WERI-Rb-1 (cell line): ENCODE measurements around the gene NOX4.

Experiments used
- DNase-seq: peaks from one replicate; pipeline ENCODE4 v3.0.0-alpha.2; 2020
- H3K27ac ChIP-seq: fragments of 250-450 bp; sonication (Bioruptor Pico); 2 replicates; pipeline ENCODE4 v1.5.1; 2020; ENCODE audit warnings: mild to moderate bottlenecking, moderate library complexity
- H3K27me3 ChIP-seq: fragments of 250-450 bp; sonication (Bioruptor Pico); 2 replicates; pipeline ENCODE4 v1.5.1; 2021; ENCODE audit warnings: mild to moderate bottlenecking, low read depth, moderate library complexity; ENCODE audit not compliant: insufficient read depth, severe bottlenecking
- H3K36me3 ChIP-seq: fragments of 250-450 bp; sonication (Bioruptor Pico); 2 replicates; pipeline ENCODE4 v1.5.1; 2020; ENCODE audit warnings: mild to moderate bottlenecking, moderate library complexity
- H3K4me3 ChIP-seq: 2 replicates; pipeline ENCODE4 v1.5.1; 2011; ENCODE audit warnings: low read depth, mild to moderate bottlenecking, control low read depth, low read length
- H3K9me3 ChIP-seq: fragments of 250-450 bp; sonication (Bioruptor Pico); 2 replicates; pipeline ENCODE4 v1.5.1; 2021; ENCODE audit warnings: mild to moderate bottlenecking, moderate library complexity; ENCODE audit not compliant: severe bottlenecking
- TF ChIP-seq, protein P1 (sequence below): IDR thresholded peaks from 2 replicates; pipeline ENCODE4 v1.5.1; 2011; ENCODE audit warnings: low read depth, mild to moderate bottlenecking, control low read depth, inconsistent platforms, low read length

NOX4 gene

GRCh38 chr11:89490981-89491690 is at the start of gene NOX4:
NOX4 (minus strand) TSS chr11:89491375; CDS start chr11:89491246, 129 bp downstream.
- DNase-seq, result no peak
- no peaks in the 10 kb centered on the region for H3K9me3 ChIP-seq
- no peaks in the 10 kb centered on the region for H3K27me3 ChIP-seq
- TF ChIP-seq, protein P1, sequence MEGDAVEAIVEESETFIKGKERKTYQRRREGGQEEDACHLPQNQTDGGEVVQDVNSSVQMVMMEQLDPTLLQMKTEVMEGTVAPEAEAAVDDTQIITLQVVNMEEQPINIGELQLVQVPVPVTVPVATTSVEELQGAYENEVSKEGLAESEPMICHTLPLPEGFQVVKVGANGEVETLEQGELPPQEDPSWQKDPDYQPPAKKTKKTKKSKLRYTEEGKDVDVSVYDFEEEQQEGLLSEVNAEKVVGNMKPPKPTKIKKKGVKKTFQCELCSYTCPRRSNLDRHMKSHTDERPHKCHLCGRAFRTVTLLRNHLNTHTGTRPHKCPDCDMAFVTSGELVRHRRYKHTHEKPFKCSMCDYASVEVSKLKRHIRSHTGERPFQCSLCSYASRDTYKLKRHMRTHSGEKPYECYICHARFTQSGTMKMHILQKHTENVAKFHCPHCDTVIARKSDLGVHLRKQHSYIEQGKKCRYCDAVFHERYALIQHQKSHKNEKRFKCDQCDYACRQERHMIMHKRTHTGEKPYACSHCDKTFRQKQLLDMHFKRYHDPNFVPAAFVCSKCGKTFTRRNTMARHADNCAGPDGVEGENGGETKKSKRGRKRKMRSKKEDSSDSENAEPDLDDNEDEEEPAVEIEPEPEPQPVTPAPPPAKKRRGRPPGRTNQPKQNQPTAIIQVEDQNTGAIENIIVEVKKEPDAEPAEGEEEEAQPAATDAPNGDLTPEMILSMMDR, result no peak
- H3K36me3 ChIP-seq, result no peaks in the 10 kb centered on the region
- H3K27ac ChIP-seq, result no peak within 1 kb of the TSS
- H3K4me3 ChIP-seq, result no peak within 1 kb of the TSS

- TF ChIP-seq, protein P1, result no peak
- no peaks in the 10 kb centered on the region for H3K27me3 ChIP-seq
- no peak for DNase-seq
- H3K4me3 ChIP-seq, result no peak overlapping the region
- H3K27ac ChIP-seq, result no peak overlapping the region
- no peaks in the 10 kb centered on the region for H3K9me3 ChIP-seq
- H3K36me3 ChIP-seq, result no peaks in the 10 kb centered on the region
Observed at GRCh38 chr11:89540826-89541225, 49.7 kb upstream of the NOX4 start.

GRCh38 chr11:89537936-89538335 is 46.8 kb upstream of the NOX4 start:
- no peak overlapping the region for H3K4me3 ChIP-seq
- DNase-seq, result no peak
- H3K27me3 ChIP-seq, result no peaks in the 10 kb centered on the region
- TF ChIP-seq, protein P1, result no peak
- H3K36me3 ChIP-seq, result no peaks in the 10 kb centered on the region
- no peaks in the 10 kb centered on the region for H3K9me3 ChIP-seq
- no peak overlapping the region for H3K27ac ChIP-seq

GRCh38 chr11:89536926-89537325 is 45.8 kb upstream of the NOX4 start:
- no peaks in the 10 kb centered on the region for H3K36me3 ChIP-seq
- no peak overlapping the region for H3K27ac ChIP-seq
- no peaks in the 10 kb centered on the region for H3K9me3 ChIP-seq
- no peak overlapping the region for H3K4me3 ChIP-seq
- no peaks in the 10 kb centered on the region for H3K27me3 ChIP-seq
- no peak for DNase-seq
- TF ChIP-seq, protein P1, result no peak

GRCh38 chr11:89535221-89535620 is 44.0 kb upstream of the NOX4 start:
- H3K36me3 ChIP-seq, result no peaks in the 10 kb centered on the region
- H3K27me3 ChIP-seq, result no peaks in the 10 kb centered on the region
- TF ChIP-seq, protein P1, result no peak
- H3K4me3 ChIP-seq, result no peak overlapping the region
- no peak overlapping the region for H3K27ac ChIP-seq
- no peak for DNase-seq
- H3K9me3 ChIP-seq, result no peaks in the 10 kb centered on the region
